HepG2 (cell line): ENCODE measurements around the gene COQ8A. TPM values are rescaled to one million over a fixed set of nuclear protein-coding genes. Genes with fewer than 3 reads are reported as not detected.

ENCODE experiments used
- ARNT2 ChIP-seq: sonication (generic); formaldehyde crosslinking; IDR thresholded peaks from 2 replicates; pipeline ENCODE4 v1.8.0; 2022; ENCODE audit warnings: mild to moderate bottlenecking, low read depth, missing genetic modification reagents, moderate library complexity
- ATM ChIP-seq: fragments of 450-650 bp; IDR thresholded peaks from 2 replicates; pipeline ENCODE4 v1.7.1; 2017; ENCODE audit warnings: mild to moderate bottlenecking, borderline replicate concordance
- ELF1 ChIP-seq: sonication (generic); formaldehyde crosslinking; IDR thresholded peaks from 2 replicates; pipeline ENCODE4 v1.4.0; 2020; ENCODE audit warnings: missing genetic modification reagents
- FOXP1 ChIP-seq, 2 experiments: fragments of 450-650 bp in 1 of 2; IDR thresholded peaks; 2 replicates each; pipeline ENCODE4 v1.6.1; 2017 to 2018; ENCODE audit warnings: antibody characterized with exemption in 1 of 2
- GZF1 ChIP-seq: sonication (generic); formaldehyde crosslinking; IDR thresholded peaks from 2 replicates; pipeline ENCODE4 v1.5.1; 2020; ENCODE audit warnings: mild to moderate bottlenecking, missing genetic modification reagents
- KDM5B ChIP-seq: sonication (generic); formaldehyde crosslinking; IDR thresholded peaks from 2 replicates; pipeline ENCODE4 v1.4.0; 2020; ENCODE audit warnings: missing genetic modification reagents, mild to moderate bottlenecking, borderline replicate concordance
- MLLT10 ChIP-seq: sonication (generic); formaldehyde crosslinking; IDR thresholded peaks from 2 replicates; pipeline ENCODE4 v1.4.0; 2020; ENCODE audit warnings: missing genetic modification reagents
- MTA1 ChIP-seq: sonication (generic); formaldehyde crosslinking; IDR thresholded peaks from 2 replicates; pipeline ENCODE4 v1.4.0; 2020; ENCODE audit warnings: missing genetic modification reagents, mild to moderate bottlenecking, borderline replicate concordance
- MXD3 ChIP-seq: IDR thresholded peaks from 2 replicates; pipeline ENCODE4 v1.6.1; 2016; ENCODE audit warnings: mild to moderate bottlenecking, missing biosample characterization, missing genetic modification reagents
- NCOA1 ChIP-seq: sonication (generic); formaldehyde crosslinking; IDR thresholded peaks from 2 replicates; pipeline ENCODE4 v1.9.0; 2021; ENCODE audit warnings: missing genetic modification reagents
- NCOR1 ChIP-seq: fragments of 200-600 bp; sonication (generic); IDR thresholded peaks from 2 replicates; pipeline ENCODE4 v1.7.0; 2017; ENCODE audit warnings: antibody characterized with exemption, low read length, borderline replicate concordance
- NFE2 ChIP-seq: sonication (generic); formaldehyde crosslinking; IDR thresholded peaks from 2 replicates; pipeline ENCODE4 v1.4.0; 2020; ENCODE audit warnings: missing genetic modification reagents
- PAX8 ChIP-seq: sonication (generic); formaldehyde crosslinking; IDR thresholded peaks from 2 replicates; pipeline ENCODE4 v1.8.0; 2022; ENCODE audit warnings: mild to moderate bottlenecking, missing genetic modification reagents, borderline replicate concordance
- PHF8 ChIP-seq: sonication (generic); formaldehyde crosslinking; IDR thresholded peaks from 2 replicates; pipeline ENCODE4 v1.5.0; 2020; ENCODE audit warnings: missing genetic modification reagents
- SKIL ChIP-seq: sonication (generic); formaldehyde crosslinking; IDR thresholded peaks from 2 replicates; pipeline ENCODE4 v1.8.0; 2022; ENCODE audit warnings: missing genetic modification reagents, mild to moderate bottlenecking, moderate library complexity, borderline replicate concordance
- TAF1 ChIP-seq: sonication (generic); formaldehyde crosslinking; IDR thresholded peaks from 2 replicates; pipeline ENCODE4 v1.4.0; 2020; ENCODE audit warnings: missing genetic modification reagents
- ZGPAT ChIP-seq: IDR thresholded peaks from 2 replicates; pipeline ENCODE4 v1.6.1; 2016; ENCODE audit warnings: mild to moderate bottlenecking
- ZMYM3 ChIP-seq: sonication (generic); formaldehyde crosslinking; IDR thresholded peaks from 2 replicates; pipeline ENCODE4 v1.5.1; 2020; ENCODE audit warnings: mild to moderate bottlenecking, missing genetic modification reagents
- ZNF234 ChIP-seq: sonication (generic); formaldehyde crosslinking; conservative IDR thresholded peaks from 2 replicates; pipeline ENCODE4 v1.5.1; 2020; ENCODE audit warnings: mild to moderate bottlenecking, missing genetic modification reagents
- ZNF264 ChIP-seq: sonication (generic); formaldehyde crosslinking; IDR thresholded peaks from 2 replicates; pipeline ENCODE4 v1.4.0; 2020; ENCODE audit warnings: missing genetic modification reagents
- ZNF556 ChIP-seq: sonication (generic); formaldehyde crosslinking; IDR thresholded peaks from 2 replicates; pipeline ENCODE4 v1.4.0; 2020; ENCODE audit warnings: mild to moderate bottlenecking, missing genetic modification reagents, borderline replicate concordance
- ZNF597 ChIP-seq: sonication (generic); formaldehyde crosslinking; IDR thresholded peaks from 2 replicates; pipeline ENCODE4 v1.5.0; 2020; ENCODE audit warnings: missing genetic modification reagents
- ZNF629 ChIP-seq: sonication (generic); formaldehyde crosslinking; conservative IDR thresholded peaks from 2 replicates; pipeline ENCODE4 v1.5.0; 2020; ENCODE audit warnings: missing genetic modification reagents
- ZNF713 ChIP-seq: sonication (generic); formaldehyde crosslinking; IDR thresholded peaks from 2 replicates; pipeline ENCODE4 v1.4.0; 2020; ENCODE audit warnings: mild to moderate bottlenecking, missing genetic modification reagents
- ZNF749 ChIP-seq: sonication (generic); formaldehyde crosslinking; IDR thresholded peaks from 2 replicates; pipeline ENCODE4 v1.8.0; 2022; ENCODE audit warnings: mild to moderate bottlenecking, missing genetic modification reagents, moderate library complexity, borderline replicate concordance
- ZNF761 ChIP-seq: sonication (generic); formaldehyde crosslinking; conservative IDR thresholded peaks from 2 replicates; pipeline ENCODE4 v1.4.0; 2020; ENCODE audit warnings: mild to moderate bottlenecking, missing genetic modification reagents
- ZNF83 ChIP-seq: sonication (generic); formaldehyde crosslinking; IDR thresholded peaks from 2 replicates; pipeline ENCODE4 v1.4.0; 2020; ENCODE audit warnings: missing genetic modification reagents, mild to moderate bottlenecking, borderline replicate concordance
- polyA plus RNA-seq, 8 experiments: library from polyadenylated mRNA; depleted of rRNA in 3 of 8; stranded (reverse) in 7 of 8; unstranded in 1 of 8; fragments of >200 nt; fragmentation: Illumina TruSeq in 4 of 8; extraction: Trizol in 4 of 8; gene quantifications; 2 replicates each; pipeline versions ENCODE4 v1.2.1 to v1.2.3, GENCODE V29; 2011 to 2016; ENCODE audit warnings: low read depth in 4 of 8, missing spikeins in 1 of 8, mixed read lengths in 1 of 8; ENCODE audit not compliant: insufficient read depth in 1 of 8
- total RNA-seq, 5 experiments: library from RNA; depleted of rRNA; stranded (reverse); fragments of >200 nt; fragmentation: Illumina TruSeq; extraction: Trizol; gene quantifications; 2 replicates each; pipeline ENCODE4 v1.2.3, GENCODE V29; 2016; ENCODE audit warnings: low read depth in 1 of 5

The COQ8A gene
- total and polyA plus RNA-seq, 2 of the 13 experiments (the other 11 are each of a cell fraction or from before 2014, with no cell fraction given), result 60.4 to 88.7 TPM

GRCh38 chr1:226939438-226940028, 561 bp upstream of the COQ8A start (continued):
- TF ChIP-seq ZNF597 (CRISPR knock-in tag), result no peak
- no peak for TF ChIP-seq FOXP1 (IDR thresholded peaks at IDR 0.05)
- TF ChIP-seq FOXP1 (CRISPR knock-in tag; IDR thresholded peaks at IDR 0.05), result no peak
- TF ChIP-seq ZNF749 (CRISPR knock-in tag), result peak; percentile 76
- peak; percentile 35; the same call in 1 of the 2 replicates for TF ChIP-seq ZNF556
- TF ChIP-seq NCOA1, result no peak
- TF ChIP-seq ZNF761 (CRISPR knock-in tag), result peak; percentile 68; the same call in 1 of the 2 replicates
- peak; percentile 53 for TF ChIP-seq ZNF629 (CRISPR knock-in tag)
- peak; percentile 88; the same call in 1 of the 2 replicates for TF ChIP-seq MXD3 (CRISPR knock-in tag)
- 0 out of 2 replicates have a peak, but pooled peaks have one; percentile 86 for TF ChIP-seq PAX8
- no peak for TF ChIP-seq NCOR1
- TF ChIP-seq ARNT2 (CRISPR knock-in tag), result peak; percentile 89
- TF ChIP-seq PHF8 (CRISPR knock-in tag), result peak; percentile 98
- TF ChIP-seq MTA1, result peak; percentile 84; the same call in 1 of the 2 replicates
- TF ChIP-seq KDM5B (CRISPR knock-in tag), result peak; percentile 97; the same call in 1 of the 2 replicates
- TF ChIP-seq SKIL (CRISPR knock-in tag), result peak; percentile 56; the same call in 1 of the 2 replicates
- TF ChIP-seq ZNF264 (CRISPR knock-in tag), result peak; percentile 53; the same call in 1 of the 2 replicates
- peak; percentile 86 for TF ChIP-seq ZGPAT (CRISPR knock-in tag)
- peak; percentile 94 for TF ChIP-seq TAF1 (CRISPR knock-in tag)
- TF ChIP-seq ZNF83 (CRISPR knock-in tag), result peak; percentile 91; the same call in 1 of the 2 replicates
- peak; percentile 72 for TF ChIP-seq GZF1 (CRISPR knock-in tag)
- TF ChIP-seq ZNF234 (CRISPR knock-in tag), result no peak
- TF ChIP-seq ZNF713 (CRISPR knock-in tag), result no peak
- peak; percentile 29; the same call in 1 of the 2 replicates for TF ChIP-seq ZMYM3
- TF ChIP-seq ATM, result no peak
- TF ChIP-seq NFE2 (CRISPR knock-in tag), result 0 out of 2 replicates have a peak, but pooled peaks have one; percentile 26
- peak; percentile 84 for TF ChIP-seq ELF1 (CRISPR knock-in tag)
- TF ChIP-seq MLLT10 (CRISPR knock-in tag), result no peak
